ENCODE data around the gene SLC35D3. TPM values are rescaled to one million over a fixed set of nuclear protein-coding genes. Genes with fewer than 3 reads are reported as not detected.

Gene SLC35D3
- total and polyA plus RNA-seq, 2 donors (not counting 1 experiment from before 2014, with no cell fraction given) = not detected

- peaks cover 0 to 57% (median 32%) of the 10 kb centered on the region in 4 experiments for H3K27me3 ChIP-seq (replicated peaks in 1 of 4; ENCODE audit: control extremely low read depth in 1 of 4, control insufficient read depth in 3 of 4, insufficient read depth in 4 of 4, low read length in 3 of 4)
- H3K4me1 ChIP-seq (ENCODE audit: control insufficient read depth in 2 of 2, insufficient read depth in 2 of 2, low read length in 2 of 2) = peaks cover 33 to 38% of the 10 kb centered on the region in 2 donors
- no peak overlapping the region for H3K27ac ChIP-seq (ENCODE audit: low read length in 2 of 2)
- peak overlapping the region; percentile 60 for H2AFZ ChIP-seq (ENCODE audit: insufficient read depth, low read depth, low read length, poor library complexity, severe bottlenecking)
- Mint-ChIP-seq H3K9me3 (ENCODE audit: insufficient read depth) (no peaks in the 10 kb centered on the region), H3K27ac (no peak overlapping the region), H3K4me3 (peak overlapping the region; percentile 77), H3K27me3 (peaks cover 42% of the 10 kb centered on the region), H3K4me1 (peaks cover 30% of the 10 kb centered on the region)
- TF ChIP-seq EZH2 (IDR thresholded peaks at IDR 0.05; ENCODE audit: borderline replicate concordance, insufficient read depth, low read depth, low read length, poor library complexity, severe bottlenecking) (no peak), CTCF (IDR thresholded peaks at IDR 0.05) (no peak)
- no peak for DNase-seq
- H3K9ac ChIP-seq (ENCODE audit: low read length) = peak overlapping the region; percentile 66
- no peak for ATAC-seq (ENCODE audit: low read depth)
- H3K9me3 ChIP-seq (ENCODE audit: control extremely low read depth in 1 of 3, control insufficient read depth in 2 of 3, insufficient read depth in 1 of 3, low read length in 2 of 3) = peaks cover 0 to 27% (median 0%) of the 10 kb centered on the region in 3 donors
- H4K20me1 ChIP-seq (ENCODE audit: control insufficient read depth, insufficient read depth, low read length, poor library complexity, severe bottlenecking) = no peaks in the 10 kb centered on the region
- H3K4me3 ChIP-seq (ENCODE audit: control extremely low read depth in 1 of 5, extremely low read depth in 1 of 5, insufficient read depth in 1 of 5, low read depth in 2 of 5, low read length in 4 of 5) = peak overlapping the region; percentile 35 to 64 (median 51)
- ChIA-PET POLR2A (no interaction called here), CTCF (interaction anchor here (1.1 to 2.6 kb wide), 3 partner anchors 98 to 1056 kb away, joined by 3 to 6 read pairs (median 4); partner anchors contain the start of gene PEX7)
- peak overlapping the region; percentile 98 for H3K4me2 ChIP-seq (replicated peaks; ENCODE audit: low read depth, low read length, poor library complexity, severe bottlenecking)
- H3K79me2 ChIP-seq (ENCODE audit: control insufficient read depth, insufficient read depth, low read length) = no peaks in the 10 kb centered on the region
- H3K36me3 ChIP-seq (replicated peaks in 1 of 2; ENCODE audit: control extremely low read depth in 1 of 2, control insufficient read depth in 1 of 2, extremely low read depth in 1 of 2, insufficient read depth in 2 of 2, low read length in 1 of 2) = no peaks in the 10 kb centered on the region
- intact Hi-C loops (cut with micrococcal nuclease) = loop anchor here (10.0 kb wide), 2 partner anchors 95 to 125 kb away; partner anchors contain the start of genes MAP3K5 and PEX7
- 2% methylated on average over 6 of the region's 6 CpGs for WGBS (ENCODE audit: insufficient coverage)
Observed at GRCh38 chr6:136920216-136920615, 1.9 kb upstream of the SLC35D3 start.

- Mint-ChIP-seq H3K27ac (peak overlapping the region; percentile 20), H3K27me3 (peaks cover 42% of the 10 kb centered on the region), H3K4me3 (peak overlapping the region; percentile 77), H3K9me3 (ENCODE audit: insufficient read depth) (no peaks in the 10 kb centered on the region), H3K4me1 (peaks cover 30% of the 10 kb centered on the region)
- Histone ChIP-seq H3K27ac (ENCODE audit: low read length in 2 of 2) (no peak overlapping the region), H3K4me1 (ENCODE audit: control insufficient read depth in 2 of 2, insufficient read depth in 2 of 2, low read length in 2 of 2) (peaks cover 33 to 38% of the 10 kb centered on the region in 2 donors), H3K27me3 (replicated peaks in 1 of 4; ENCODE audit: control extremely low read depth in 1 of 4, control insufficient read depth in 3 of 4, insufficient read depth in 4 of 4, low read length in 3 of 4) (peaks cover 0 to 57% (median 32%) of the 10 kb centered on the region in 4 experiments), H3K36me3 (replicated peaks in 1 of 2; ENCODE audit: control extremely low read depth in 1 of 2, control insufficient read depth in 1 of 2, extremely low read depth in 1 of 2, insufficient read depth in 2 of 2, low read length in 1 of 2) (no peaks in the 10 kb centered on the region), H3K4me2 (replicated peaks; ENCODE audit: low read depth, low read length, poor library complexity, severe bottlenecking) (peak overlapping the region; percentile 98), H3K9me3 (ENCODE audit: control extremely low read depth in 1 of 3, control insufficient read depth in 2 of 3, insufficient read depth in 1 of 3, low read length in 2 of 3) (peaks cover 0 to 27% (median 0%) of the 10 kb centered on the region in 3 donors), H3K9ac (ENCODE audit: low read length) (peak overlapping the region; percentile 66), H4K20me1 (ENCODE audit: control insufficient read depth, insufficient read depth, low read length, poor library complexity, severe bottlenecking) (no peaks in the 10 kb centered on the region), H2AFZ (ENCODE audit: insufficient read depth, low read depth, low read length, poor library complexity, severe bottlenecking) (peak overlapping the region; percentile 60), H3K79me2 (ENCODE audit: control insufficient read depth, insufficient read depth, low read length) (no peaks in the 10 kb centered on the region), H3K4me3 (ENCODE audit: control extremely low read depth in 1 of 5, extremely low read depth in 1 of 5, insufficient read depth in 1 of 5, low read depth in 2 of 5, low read length in 4 of 5) (peak overlapping the region; percentile 35 to 64 (median 51))
- no peak for ATAC-seq (ENCODE audit: low read depth)
- CTCF ChIA-PET = interaction anchor here (2.6 kb wide), 1 partner anchor 276 kb away, joined by 6 read pairs; no protein-coding TSS in a partner anchor
- intact Hi-C loops (cut with micrococcal nuclease) = loop anchor here (10.0 kb wide), 2 partner anchors 96 to 126 kb away; partner anchors contain the start of genes MAP3K5 and PEX7
- TF ChIP-seq EZH2 (IDR thresholded peaks at IDR 0.05; ENCODE audit: borderline replicate concordance, insufficient read depth, low read depth, low read length, poor library complexity, severe bottlenecking) = no peak
- no peak for TF ChIP-seq CTCF (IDR thresholded peaks at IDR 0.05)
- WGBS (ENCODE audit: insufficient coverage) = 2% methylated on average over 35 of the region's 37 CpGs
- peak; percentile 45 for DNase-seq
- POLR2A ChIA-PET = no interaction called here
Observed at GRCh38 chr6:136920671-136921380, 1.3 kb upstream of the SLC35D3 start.

Data from B cell (primary cell).